Measurements from ENCODE around the gene SPDYA. TPM values are rescaled to one million over a fixed set of nuclear protein-coding genes. Genes with fewer than 3 reads are reported as not detected.

Gene SPDYA
- total and polyA plus RNA-seq, 2 of the 13 experiments (the other 11 are each of a cell fraction or from before 2014, with no cell fraction given): 0.32 to 0.75 TPM

- peak; percentile 97; the same call in 1 of the 2 replicates for TF ChIP-seq MAF1 (CRISPR knock-in tag; IDR thresholded peaks at IDR 0.05; ENCODE audit: borderline replicate concordance)
- peak; percentile 97; the same call in 1 of the 2 replicates for TF ChIP-seq PAX8 (CRISPR knock-in tag; IDR thresholded peaks at IDR 0.05; ENCODE audit: borderline replicate concordance)
- peak; percentile 88 for TF ChIP-seq MIER2 (CRISPR knock-in tag; IDR thresholded peaks at IDR 0.05)
- peak; percentile 64 for TF ChIP-seq ZBTB7A (CRISPR knock-in tag; IDR thresholded peaks at IDR 0.05)
- TF ChIP-seq SP1 (IDR thresholded peaks at IDR 0.05): no peak
- TF ChIP-seq SP1 (CRISPR knock-in tag; IDR thresholded peaks at IDR 0.05): peak; percentile 95
- peak; percentile 100 for TF ChIP-seq GATAD1 (CRISPR knock-in tag; IDR thresholded peaks at IDR 0.05)
- no peak for TF ChIP-seq EZH2 (conservative IDR thresholded peaks at IDR 0.05; ENCODE audit: low read depth, low read length)
- peak; percentile 75; the same call in 1 of the 2 replicates for TF ChIP-seq FUBP1 (CRISPR knock-in tag; IDR thresholded peaks at IDR 0.05; ENCODE audit: borderline replicate concordance)
- TF ChIP-seq PCBP1 (IDR thresholded peaks at IDR 0.05; ENCODE audit: borderline replicate concordance, low read depth, low read length): peak; percentile 94; the same call in 1 of the 2 replicates
- TF ChIP-seq ZNF512 (CRISPR knock-in tag; IDR thresholded peaks at IDR 0.05): 0 out of 2 replicates have a peak, but pooled peaks have one; percentile 58
- no peak for TF ChIP-seq ZNF615 (CRISPR knock-in tag; IDR thresholded peaks at IDR 0.05; ENCODE audit: borderline replicate concordance)
- TF ChIP-seq ZNF567 (CRISPR knock-in tag; IDR thresholded peaks at IDR 0.05; ENCODE audit: borderline replicate concordance): peak; percentile 99
- peak; percentile 86; the same call in 1 of the 2 replicates for TF ChIP-seq KLF13 (CRISPR knock-in tag; IDR thresholded peaks at IDR 0.05)
- no peak for TF ChIP-seq CHCHD3 (CRISPR knock-in tag; IDR thresholded peaks at IDR 0.05)
- peak; percentile 86 for TF ChIP-seq KLF6 (CRISPR knock-in tag; IDR thresholded peaks at IDR 0.05)
- peak; percentile 85; the same call in 1 of the 2 replicates for TF ChIP-seq ZXDC (CRISPR knock-in tag; IDR thresholded peaks at IDR 0.05)
- peak; percentile 83; the same call in 1 of the 2 replicates for TF ChIP-seq HMGXB3 (CRISPR knock-in tag; IDR thresholded peaks at IDR 0.05; ENCODE audit: borderline replicate concordance)
- TF ChIP-seq NFE2 (CRISPR knock-in tag; IDR thresholded peaks at IDR 0.05): 0 out of 2 replicates have a peak, but pooled peaks have one; percentile 30
These were observed 59.7 kb downstream of the SPDYA start, which contains the start of gene TRMT61B (continued) for GRCh38 chr2:28870146-28870891.

Data from HepG2 (cell line).